Heart left ventricle (tissue), 13 donors: ENCODE measurements around the gene FAM8A1.

ENCODE experiments used
- POLR2A ChIP-seq, 2 donors: fragments of 450-650 bp; IDR thresholded peaks; one replicate each; pipeline ENCODE4 v1.6.1; 2017; ENCODE audit warnings: antibody characterized with exemption in 2 of 2, mild to moderate bottlenecking in 2 of 2, moderate library complexity in 2 of 2
- TF ChIP-seq, protein P1 (sequence below), 12 donors: fragments of 200-600 bp; sonication (generic) in 4 of 12; IDR thresholded peaks; one replicate each; pipeline versions ENCODE4 v1.5.0 to v1.8.0; 2018 to 2022; ENCODE audit warnings: antibody characterized with exemption in 12 of 12, mild to moderate bottlenecking in 5 of 12
- donor health status: ischemic (EF 13 %, LVEDD 7.1; RV severe dilation, severe dysfunction).
- donor health status: DM: no; HTN: yes; CAD: no.
- donor health status: DM: no; HTN: no; CAD: no.
- donor health status: ischemic (EF 25% LVEDD 6.9; RV normal size, moderate dysfunction).
- donor health status: ischemic (EF 25% LVEDD 5.7; RV mildly dilated, moderate dysfunction).
- donor health status: ischemic (EF 35%, LVEDD 5.7; RV mildly dilated, moderate dysfunction).
- donor health status: nonischemic (EF 11% LVEDD 7.7; RV severe dilation, severe dysfunction).
- donor health status: DM: yes; HTN: yes; CAD: no.
- donor health status: PGD.
- donor health status: ischemic (EF 29% LVEDD 5.4; RV normal size, mild dysfunction).
- donor health status: nonischemic (EF 23%, LVEDD 6.1; RV moderate dilation, normal function).

DNA sequence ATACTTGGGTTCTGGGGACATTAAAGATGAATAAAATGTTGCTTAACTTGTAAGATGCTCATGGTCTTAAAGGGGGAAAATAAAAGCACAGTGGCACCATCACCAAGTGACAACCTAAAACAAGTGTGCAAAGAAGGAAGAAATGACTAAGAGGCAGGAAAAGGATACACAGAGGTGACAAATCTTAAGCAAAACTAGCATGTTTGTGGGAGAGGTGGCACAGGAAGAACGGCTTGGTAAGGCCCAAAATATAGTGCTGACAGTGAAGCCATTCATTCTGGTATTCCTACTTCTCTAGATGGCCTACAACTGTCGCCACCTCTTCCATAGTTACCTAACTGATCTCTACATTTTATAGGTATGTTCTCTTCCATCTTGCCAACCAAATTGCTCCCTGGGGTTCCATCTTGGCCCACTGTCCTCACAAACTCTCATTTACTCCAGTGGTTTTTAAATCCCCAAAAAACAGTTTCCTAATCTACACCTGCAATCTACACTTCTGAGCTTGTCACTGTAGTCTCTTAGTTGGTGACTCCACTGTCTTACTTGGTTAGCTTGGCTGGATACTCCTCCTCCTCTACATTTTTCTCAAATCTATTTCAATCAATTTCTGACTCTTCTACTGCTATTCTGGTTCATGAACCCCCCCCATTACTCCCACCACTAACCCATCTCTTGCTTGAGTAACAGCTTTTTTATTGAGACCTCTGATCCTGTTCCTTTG is 33.5 kb downstream of the FAM8A1 start:
- no peak for TF ChIP-seq POLR2A (IDR thresholded peaks at IDR 0.05)
- TF ChIP-seq, protein P1, sequence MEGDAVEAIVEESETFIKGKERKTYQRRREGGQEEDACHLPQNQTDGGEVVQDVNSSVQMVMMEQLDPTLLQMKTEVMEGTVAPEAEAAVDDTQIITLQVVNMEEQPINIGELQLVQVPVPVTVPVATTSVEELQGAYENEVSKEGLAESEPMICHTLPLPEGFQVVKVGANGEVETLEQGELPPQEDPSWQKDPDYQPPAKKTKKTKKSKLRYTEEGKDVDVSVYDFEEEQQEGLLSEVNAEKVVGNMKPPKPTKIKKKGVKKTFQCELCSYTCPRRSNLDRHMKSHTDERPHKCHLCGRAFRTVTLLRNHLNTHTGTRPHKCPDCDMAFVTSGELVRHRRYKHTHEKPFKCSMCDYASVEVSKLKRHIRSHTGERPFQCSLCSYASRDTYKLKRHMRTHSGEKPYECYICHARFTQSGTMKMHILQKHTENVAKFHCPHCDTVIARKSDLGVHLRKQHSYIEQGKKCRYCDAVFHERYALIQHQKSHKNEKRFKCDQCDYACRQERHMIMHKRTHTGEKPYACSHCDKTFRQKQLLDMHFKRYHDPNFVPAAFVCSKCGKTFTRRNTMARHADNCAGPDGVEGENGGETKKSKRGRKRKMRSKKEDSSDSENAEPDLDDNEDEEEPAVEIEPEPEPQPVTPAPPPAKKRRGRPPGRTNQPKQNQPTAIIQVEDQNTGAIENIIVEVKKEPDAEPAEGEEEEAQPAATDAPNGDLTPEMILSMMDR (IDR thresholded peaks at IDR 0.05): no peak
